H9 (cell line): ENCODE measurements around the gene SLC2A11. TPM values are rescaled to one million over a fixed set of nuclear protein-coding genes. Genes with fewer than 3 reads are reported as not detected.

ENCODE experiments used
- DNase-seq: peaks from one replicate; pipeline ENCODE4 v3.0.0-alpha.2; 2017
- H2AFZ ChIP-seq: one replicate; pipeline ENCODE4 v1.6.1; 2013; ENCODE audit warnings: mild to moderate bottlenecking, low read length, control low read depth, moderate library complexity
- H2AK5ac ChIP-seq: 2 replicates; pipeline ENCODE4 v1.6.1; 2013; ENCODE audit warnings: low read length, control low read depth, mixed read lengths; ENCODE audit not compliant: insufficient read length
- H2BK120ac ChIP-seq: one replicate; pipeline ENCODE4 v1.6.1; 2013; ENCODE audit warnings: low read depth, mild to moderate bottlenecking, low read length, control low read depth, inconsistent platforms; ENCODE audit not compliant: poor library complexity, severe bottlenecking
- H2BK12ac ChIP-seq: 2 replicates; pipeline ENCODE4 v1.6.1; 2013; ENCODE audit warnings: low read length, control low read depth, mixed read lengths, low read depth; ENCODE audit not compliant: insufficient read length
- H2BK15ac ChIP-seq: 2 replicates; pipeline ENCODE4 v1.6.1; 2013; ENCODE audit warnings: low read depth, low read length, control low read depth
- H2BK20ac ChIP-seq: one replicate; pipeline ENCODE4 v1.6.1; 2013; ENCODE audit warnings: low read depth, mild to moderate bottlenecking, low read length, control low read depth, inconsistent platforms; ENCODE audit not compliant: poor library complexity, severe bottlenecking
- H2BK5ac ChIP-seq: 2 replicates; pipeline ENCODE4 v1.6.1; 2013; ENCODE audit warnings: low read length, control low read depth, mixed read lengths; ENCODE audit not compliant: insufficient read length
- H3K14ac ChIP-seq: 2 replicates; pipeline ENCODE4 v1.6.1; 2013; ENCODE audit warnings: low read length, control low read depth; ENCODE audit not compliant: insufficient read depth
- H3K18ac ChIP-seq: 2 replicates; pipeline ENCODE4 v1.6.1; 2013; ENCODE audit warnings: low read depth, mild to moderate bottlenecking, mixed read lengths, low read length, control low read depth; ENCODE audit not compliant: insufficient read length
- H3K23ac ChIP-seq: 2 replicates; pipeline ENCODE4 v1.6.1; 2013; ENCODE audit warnings: low read length, control low read depth, mixed read lengths, low read depth; ENCODE audit not compliant: insufficient read length
- H3K23me2 ChIP-seq: 2 replicates; pipeline ENCODE4 v1.6.1; 2013; ENCODE audit warnings: low read depth, mild to moderate bottlenecking, mixed read lengths, low read length, control low read depth; ENCODE audit not compliant: insufficient read length, poor library complexity, severe bottlenecking
- H3K27ac ChIP-seq: 2 replicates; pipeline ENCODE4 v1.5.1; 2013; ENCODE audit warnings: low read length, control low read depth, mixed read lengths, low read depth; ENCODE audit not compliant: insufficient read length
- H3K27me3 ChIP-seq: 2 replicates; pipeline ENCODE4 v1.6.1; 2013; ENCODE audit warnings: low read length, control low read depth, inconsistent platforms; ENCODE audit not compliant: insufficient read depth
- H3K4ac ChIP-seq: 2 replicates; pipeline ENCODE4 v1.6.1; 2013; ENCODE audit warnings: low read depth, mild to moderate bottlenecking, control low read depth, inconsistent platforms, low read length, moderate library complexity
- H3K4me1 ChIP-seq: 2 replicates; pipeline ENCODE4 v1.6.1; 2013; ENCODE audit warnings: low read length, control low read depth, inconsistent platforms; ENCODE audit not compliant: insufficient read depth
- H3K4me2 ChIP-seq: 2 replicates; pipeline ENCODE4 v1.6.1; 2013; ENCODE audit warnings: low read length, control low read depth, mixed read lengths; ENCODE audit not compliant: insufficient read length, insufficient read depth
- H3K56ac ChIP-seq: 2 replicates; pipeline ENCODE4 v1.6.1; 2013; ENCODE audit warnings: low read depth, mild to moderate bottlenecking, mixed read lengths, low read length, control low read depth; ENCODE audit not compliant: insufficient read length
- H3K79me1 ChIP-seq: 2 replicates; pipeline ENCODE4 v1.6.1; 2013; ENCODE audit warnings: low read depth, mild to moderate bottlenecking, moderate library complexity, low read length, control low read depth, inconsistent platforms; ENCODE audit not compliant: insufficient read depth, poor library complexity, severe bottlenecking
- H3K79me2 ChIP-seq: 2 replicates; pipeline ENCODE4 v1.6.1; 2013; ENCODE audit warnings: low read length, control low read depth, inconsistent platforms; ENCODE audit not compliant: insufficient read depth
- H3K9ac ChIP-seq: 2 replicates; pipeline ENCODE4 v1.6.1; 2013; ENCODE audit warnings: low read length, control low read depth, mixed read lengths; ENCODE audit not compliant: insufficient read length; ENCODE audit errors: extremely low read depth
- H3K9me3 ChIP-seq: one replicate; pipeline ENCODE4 v1.6.1; 2013; ENCODE audit warnings: low read depth, low read length, inconsistent platforms; ENCODE audit not compliant: control insufficient read depth
- H3T11ph ChIP-seq: one replicate; pipeline ENCODE4 v1.6.1; 2013; ENCODE audit warnings: mild to moderate bottlenecking, low read length, control low read depth, inconsistent platforms
- H4K20me1 ChIP-seq: one replicate; pipeline ENCODE4 v1.6.1; 2013; ENCODE audit not compliant: control insufficient read depth, insufficient read length, insufficient read depth
- H4K5ac ChIP-seq: 2 replicates; pipeline ENCODE4 v1.6.1; 2013; ENCODE audit warnings: low read depth, mild to moderate bottlenecking, mixed read lengths, low read length, control low read depth; ENCODE audit not compliant: insufficient read length
- H4K8ac ChIP-seq: replicated peaks from 2 replicates; pipeline ENCODE4 v1.6.1; 2013; ENCODE audit warnings: low read length, control low read depth, mixed read lengths, low read depth; ENCODE audit not compliant: insufficient read length
- H4K91ac ChIP-seq: 2 replicates; pipeline ENCODE4 v1.6.1; 2013; ENCODE audit warnings: low read depth, mild to moderate bottlenecking, moderate library complexity, mixed read lengths, low read length, control low read depth; ENCODE audit not compliant: insufficient read length
- H3K27ac Mint-ChIP-seq, 3 experiments: 2 replicates in 2 of 3; 3 replicates in 1 of 3; pipeline ENCODE4 v1.8.0; 2020 to 2021; ENCODE audit warnings: mixed read lengths in 3 of 3, mild to moderate bottlenecking in 1 of 3, moderate library complexity in 1 of 3
- H3K27me3 Mint-ChIP-seq: 2 replicates; pipeline ENCODE4 v1.8.0; 2021; ENCODE audit warnings: low read depth, mild to moderate bottlenecking, moderate library complexity, mixed read lengths
- H3K36me3 Mint-ChIP-seq, 3 experiments: 2 replicates in 2 of 3; 3 replicates in 1 of 3; pipeline ENCODE4 v1.8.0; 2020 to 2021; ENCODE audit warnings: low read depth in 3 of 3, mixed read lengths in 3 of 3; ENCODE audit not compliant: insufficient read depth in 1 of 3
- H3K4me1 Mint-ChIP-seq, 2 experiments: 2 replicates each; pipeline ENCODE4 v1.8.0; 2020; ENCODE audit warnings: mixed read lengths in 2 of 2
- H3K4me3 Mint-ChIP-seq, 2 experiments: 2 replicates in 1 of 2; 3 replicates in 1 of 2; pipeline ENCODE4 v1.8.0; 2020 to 2021; ENCODE audit warnings: mild to moderate bottlenecking in 2 of 2, mixed read lengths in 2 of 2, moderate library complexity in 1 of 2
- H3K9me3 Mint-ChIP-seq, 2 experiments: 2 replicates in 1 of 2; 3 replicates in 1 of 2; pipeline ENCODE4 v1.8.0; 2020; ENCODE audit warnings: mild to moderate bottlenecking in 2 of 2, mixed read lengths in 2 of 2, moderate library complexity in 1 of 2
- WGBS: extraction: QIAGEN DNeasy Blood & Tissue Kit; methylation state at CpG from one replicate; pipeline ENCODE4 v1.1.7; 2013; ENCODE audit warnings: missing lambda C conversion rate, low lambda C conversion rate, mixed read lengths; ENCODE audit not compliant: insufficient read length; ENCODE audit errors: extremely low coverage; 5-methylcytosine and 5-hydroxymethylcytosine counted together
- total RNA-seq: library from RNA; stranded (reverse); gene quantifications from 2 replicates; pipeline ENCODE4 v1.2.1, GENCODE V29; 2021
- TF ChIP-seq, protein P1 (sequence below): fragments of 200-600 bp; sonication (generic); conservative IDR thresholded peaks from 3 replicates; pipeline ENCODE4 v1.8.0; 2021; ENCODE audit warnings: antibody characterized with exemption, mild to moderate bottlenecking

Gene SLC2A11
- total RNA-seq, 1 experiment from 2014 or later = 15.0 TPM

DNA sequence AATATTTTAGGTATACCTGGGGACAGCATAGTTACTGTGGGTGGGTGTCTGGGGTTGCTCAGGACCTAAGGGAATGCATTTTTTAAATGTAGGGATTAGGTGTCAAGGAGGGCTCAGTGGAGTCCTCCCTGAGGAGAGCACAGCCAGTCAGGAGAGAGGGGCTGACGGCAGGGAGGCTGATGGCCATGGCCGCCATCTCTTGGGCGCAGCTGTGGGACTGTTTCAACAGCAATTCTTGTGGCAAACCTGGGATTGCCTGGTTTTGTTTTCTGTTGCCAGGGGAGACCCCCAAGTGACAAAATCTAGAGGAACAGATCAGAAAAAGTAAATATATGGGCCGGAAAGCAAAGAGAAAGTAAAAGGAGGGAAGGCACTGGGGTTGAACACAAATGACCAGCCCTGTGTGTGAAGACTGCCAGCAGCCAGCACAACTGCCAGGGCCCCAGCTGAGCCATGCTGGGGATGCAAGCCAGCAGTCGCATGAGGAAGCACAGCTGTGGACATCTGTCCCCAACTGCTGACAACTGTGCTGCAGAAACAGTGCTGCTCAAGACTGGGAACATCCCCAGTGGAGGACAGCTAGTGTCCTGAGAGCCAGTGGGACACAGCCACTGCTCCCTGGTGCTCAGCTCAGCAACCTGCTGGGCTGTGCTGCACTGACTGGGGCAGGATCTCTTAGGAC lies 47.0 kb downstream of the SLC2A11 start:
- Histone ChIP-seq H3K56ac (no peak overlapping the region), H4K8ac (no peak overlapping the region), H2AFZ (no peak overlapping the region), H3K4me2 (no peak overlapping the region), H2BK20ac (no peak overlapping the region), H3T11ph (no peak overlapping the region), H4K91ac (no peak overlapping the region), H2AK5ac (no peak overlapping the region), H4K5ac (no peak overlapping the region), H4K20me1 (no peaks in the 10 kb centered on the region), H3K23me2 (no peaks in the 10 kb centered on the region), H3K79me2 (no peaks in the 10 kb centered on the region), H2BK5ac (no peak overlapping the region), H3K27ac (no peak overlapping the region), H3K27me3 (no peaks in the 10 kb centered on the region), H2BK15ac (no peak overlapping the region), H3K18ac (no peak overlapping the region), H3K9me3 (no peaks in the 10 kb centered on the region), H2BK12ac (no peak overlapping the region), H3K4me1 (0 out of 2 replicates have a peak, but pooled peaks cover 2% of the 10 kb centered on the region), H3K23ac (no peak overlapping the region), H3K14ac (no peak overlapping the region; the same call in 1 of the 2 replicates), H3K9ac (no peak overlapping the region), H3K79me1 (no peaks in the 10 kb centered on the region), H3K4ac (no peak overlapping the region), H2BK120ac (no peak overlapping the region)
- Mint-ChIP-seq H3K9me3 (peaks cover 11 to 20% of the 10 kb centered on the region in 2 experiments), H3K27me3 (peaks cover 25% of the 10 kb centered on the region), H3K36me3 (peaks cover 17 to 20% (median 18%) of the 10 kb centered on the region in 3 experiments), H3K27ac (no peak overlapping the region), H3K4me1 (peaks cover 37 to 40% of the 10 kb centered on the region in 2 experiments), H3K4me3 (no peak overlapping the region)
- TF ChIP-seq, protein P1, sequence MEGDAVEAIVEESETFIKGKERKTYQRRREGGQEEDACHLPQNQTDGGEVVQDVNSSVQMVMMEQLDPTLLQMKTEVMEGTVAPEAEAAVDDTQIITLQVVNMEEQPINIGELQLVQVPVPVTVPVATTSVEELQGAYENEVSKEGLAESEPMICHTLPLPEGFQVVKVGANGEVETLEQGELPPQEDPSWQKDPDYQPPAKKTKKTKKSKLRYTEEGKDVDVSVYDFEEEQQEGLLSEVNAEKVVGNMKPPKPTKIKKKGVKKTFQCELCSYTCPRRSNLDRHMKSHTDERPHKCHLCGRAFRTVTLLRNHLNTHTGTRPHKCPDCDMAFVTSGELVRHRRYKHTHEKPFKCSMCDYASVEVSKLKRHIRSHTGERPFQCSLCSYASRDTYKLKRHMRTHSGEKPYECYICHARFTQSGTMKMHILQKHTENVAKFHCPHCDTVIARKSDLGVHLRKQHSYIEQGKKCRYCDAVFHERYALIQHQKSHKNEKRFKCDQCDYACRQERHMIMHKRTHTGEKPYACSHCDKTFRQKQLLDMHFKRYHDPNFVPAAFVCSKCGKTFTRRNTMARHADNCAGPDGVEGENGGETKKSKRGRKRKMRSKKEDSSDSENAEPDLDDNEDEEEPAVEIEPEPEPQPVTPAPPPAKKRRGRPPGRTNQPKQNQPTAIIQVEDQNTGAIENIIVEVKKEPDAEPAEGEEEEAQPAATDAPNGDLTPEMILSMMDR = no peak
- no CpG with 5 or more reads among the region's 5 CpGs for WGBS
- DNase-seq = no peak
